ENCODE data around the gene SLC30A2. TPM values are rescaled to one million over a fixed set of nuclear protein-coding genes. Genes with fewer than 3 reads are reported as not detected.
A peak's percentile ranks its signal among the peaks of the same experiment; 100 is the strongest.

SLC30A2 gene
- total and polyA plus RNA-seq, 9 of the 15 experiments (the other 6 are each of a cell fraction or from before 2014, with no cell fraction given): 0.01 to 0.18 (median 0.06) TPM; not detected in 3

GRCh38 chr1:26075421-26076144 lies 29.7 kb upstream of the SLC30A2 start (continued):
- no peak for TF ChIP-seq ZNF707 (CRISPR knock-in tag; conservative IDR thresholded peaks at IDR 0.05)
- no peak for TF ChIP-seq SREBF2 (CRISPR knock-in tag; IDR thresholded peaks at IDR 0.05)

GRCh38 chr1:26072305-26072704 lies 26.4 kb upstream of the SLC30A2 start:
- CTCF ChIA-PET (ENCODE audit: low intra/inter-chr PET ratio): no interaction called here
- 74% methylated on average over 6 of the region's 6 CpGs for WGBS (ENCODE audit: insufficient coverage, low coverage, missing lambda C conversion rate)
- BruUV-seq (replicated peaks): no TSS peak
- TF ChIP-seq CBFA2T2 (conservative IDR thresholded peaks at IDR 0.05) (no peak), KLF1 (tag; IDR thresholded peaks at IDR 0.05) (no peak), AFF4 (CRISPR knock-in tag; IDR thresholded peaks at IDR 0.05) (no peak), HBP1 (CRISPR knock-in tag; IDR thresholded peaks at IDR 0.05) (no peak), CHAMP1 (IDR thresholded peaks at IDR 0.05) (no peak), NFYB (IDR thresholded peaks at IDR 0.05; ENCODE audit: extremely low read depth, insufficient read length) (no peak), HSF4 (CRISPR knock-in tag; IDR thresholded peaks at IDR 0.05; ENCODE audit: borderline replicate concordance) (no peak), ELF2 (CRISPR knock-in tag; IDR thresholded peaks at IDR 0.05) (no peak), CHD1 (IDR thresholded peaks at IDR 0.05; ENCODE audit: low read length) (no peak), NCOA6 (IDR thresholded peaks at IDR 0.05) (no peak), ZNF224 (CRISPR knock-in tag; IDR thresholded peaks at IDR 0.05) (no peak), SRSF1 (IDR thresholded peaks at IDR 0.05; ENCODE audit: low read depth, low read length) (no peak)

More at GRCh38 chr1:26072305-26072704, 26.4 kb upstream of the SLC30A2 start:
- H2AFZ ChIP-seq (ENCODE audit: low read depth, low read length): peak overlapping the region; percentile 74
- no peak overlapping the region for H3K4me2 ChIP-seq (ENCODE audit: insufficient read depth, low read length)
- intact Hi-C loops (cut with micrococcal nuclease): no loop called here
- peaks cover 45 to 61% of the 10 kb centered on the region in 2 experiments for H3K4me1 ChIP-seq (replicated peaks in 1 of 2; ENCODE audit: control insufficient read depth in 2 of 2, insufficient read depth in 2 of 2, low read length in 2 of 2)
- H3K27me3 ChIP-seq (ENCODE audit: control insufficient read depth in 2 of 2, insufficient read depth in 2 of 2, low read length in 2 of 2): no peaks in the 10 kb centered on the region
- H3K9me3 ChIP-seq (replicated peaks; ENCODE audit: control insufficient read depth, insufficient read depth, low read depth, low read length): no peaks in the 10 kb centered on the region
- FAIRE-seq: no peak
- ATAC-seq: no peak
- H3K36me3 ChIP-seq (ENCODE audit: control insufficient read depth, insufficient read depth, low read length): no peaks in the 10 kb centered on the region
- no peak overlapping the region for H3K27ac ChIP-seq (ENCODE audit: extremely low read depth, low read depth, low read length)
- no peak for DNase-seq (ENCODE audit: extremely low read depth in 1 of 4, low spot score in 3 of 4)
- H3K4me3 ChIP-seq: no peak overlapping the region
- peak overlapping the region; percentile 8 to 67; a peak in 2 of 4 replicates for H3K9ac ChIP-seq (ENCODE audit: insufficient read depth in 1 of 2, low read depth in 2 of 2, low read length in 2 of 2)
- no peaks in the 10 kb centered on the region for H3K79me2 ChIP-seq (ENCODE audit: control insufficient read depth, insufficient read depth, low read length)
- POLR2A ChIA-PET: interaction anchor here (1.0 kb wide), 2 partner anchors 28 to 177 kb away, joined by 3 read pairs; no protein-coding TSS in a partner anchor
- in situ Hi-C loops (cut with MboI): no loop called here
- no peaks in the 10 kb centered on the region for H3K9me1 ChIP-seq (ENCODE audit: control insufficient read depth, insufficient read depth, low read length)
- H4K20me1 ChIP-seq (replicated peaks; ENCODE audit: control insufficient read depth, insufficient read depth, low read length): no peaks in the 10 kb centered on the region
